Measurements from ENCODE around the gene LBR.

LBR gene

GRCh38 chr1:225378880-225379279, 49.0 kb downstream of the LBR start (continued):
- TF ChIP-seq, protein P1, sequence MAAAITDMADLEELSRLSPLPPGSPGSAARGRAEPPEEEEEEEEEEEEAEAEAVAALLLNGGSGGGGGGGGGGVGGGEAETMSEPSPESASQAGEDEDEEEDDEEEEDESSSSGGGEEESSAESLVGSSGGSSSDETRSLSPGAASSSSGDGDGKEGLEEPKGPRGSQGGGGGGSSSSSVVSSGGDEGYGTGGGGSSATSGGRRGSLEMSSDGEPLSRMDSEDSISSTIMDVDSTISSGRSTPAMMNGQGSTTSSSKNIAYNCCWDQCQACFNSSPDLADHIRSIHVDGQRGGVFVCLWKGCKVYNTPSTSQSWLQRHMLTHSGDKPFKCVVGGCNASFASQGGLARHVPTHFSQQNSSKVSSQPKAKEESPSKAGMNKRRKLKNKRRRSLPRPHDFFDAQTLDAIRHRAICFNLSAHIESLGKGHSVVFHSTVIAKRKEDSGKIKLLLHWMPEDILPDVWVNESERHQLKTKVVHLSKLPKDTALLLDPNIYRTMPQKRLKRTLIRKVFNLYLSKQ (tag by site-specific recombination; IDR thresholded peaks at IDR 0.05; ENCODE audit: borderline replicate concordance) = no peak
- TF ChIP-seq ZNF223 (tag by site-specific recombination; IDR thresholded peaks at IDR 0.05) (no peak), HOXC10 (CRISPR knock-in tag; IDR thresholded peaks at IDR 0.05) (no peak), ZNF488 (tag by site-specific recombination; IDR thresholded peaks at IDR 0.05) (no peak), ZSCAN4 (tag by site-specific recombination; IDR thresholded peaks at IDR 0.05) (peak; percentile 13; the same call in 1 of the 2 replicates), ZNF157 (tag by site-specific recombination; IDR thresholded peaks at IDR 0.05) (no peak), ZNF146 (tag by site-specific recombination; IDR thresholded peaks at IDR 0.05) (no peak), ZFP37 (tag by site-specific recombination; IDR thresholded peaks at IDR 0.05) (no peak), ZNF549 (tag by site-specific recombination; IDR thresholded peaks at IDR 0.05) (no peak), ZNF585B (tag by site-specific recombination; IDR thresholded peaks at IDR 0.05) (no peak), OVOL3 (tag by site-specific recombination; IDR thresholded peaks at IDR 0.05) (no peak), ZNF555 (tag by site-specific recombination; conservative IDR thresholded peaks at IDR 0.05) (no peak), GLIS1 (tag by site-specific recombination; IDR thresholded peaks at IDR 0.05) (peak; percentile 99), WT1 (tag by site-specific recombination; IDR thresholded peaks at IDR 0.05) (peak; percentile 87), ZNF600 (tag by site-specific recombination; IDR thresholded peaks at IDR 0.05) (peak; percentile 59; the same call in 1 of the 2 replicates), ZSCAN23 (tag by site-specific recombination; IDR thresholded peaks at IDR 0.05) (no peak), ZFHX2 (tag by site-specific recombination; conservative IDR thresholded peaks at IDR 0.05) (no peak), ZNF521 (tag by site-specific recombination; IDR thresholded peaks at IDR 0.05) (no peak), GFI1B (tag by site-specific recombination; IDR thresholded peaks at IDR 0.05) (no peak), ZSCAN30 (tag by site-specific recombination; IDR thresholded peaks at IDR 0.05) (peak; percentile 97), ZNF221 (tag by site-specific recombination; IDR thresholded peaks at IDR 0.05; ENCODE audit: borderline replicate concordance) (no peak), ZNF302 (tag by site-specific recombination; IDR thresholded peaks at IDR 0.05; ENCODE audit: low read depth) (no peak), ZNF645 (tag by site-specific recombination; IDR thresholded peaks at IDR 0.05) (no peak), ZNF266 (tag by site-specific recombination; IDR thresholded peaks at IDR 0.05; ENCODE audit: low read depth) (no peak), ZBTB7A (tag by site-specific recombination; IDR thresholded peaks at IDR 0.05; ENCODE audit: low read depth) (no peak), SETDB1 (IDR thresholded peaks at IDR 0.05; ENCODE audit: insufficient read length, low read length) (no peak), ZNF280D (tag by site-specific recombination; IDR thresholded peaks at IDR 0.05) (no peak)
- TF ChIP-seq, protein P2, sequence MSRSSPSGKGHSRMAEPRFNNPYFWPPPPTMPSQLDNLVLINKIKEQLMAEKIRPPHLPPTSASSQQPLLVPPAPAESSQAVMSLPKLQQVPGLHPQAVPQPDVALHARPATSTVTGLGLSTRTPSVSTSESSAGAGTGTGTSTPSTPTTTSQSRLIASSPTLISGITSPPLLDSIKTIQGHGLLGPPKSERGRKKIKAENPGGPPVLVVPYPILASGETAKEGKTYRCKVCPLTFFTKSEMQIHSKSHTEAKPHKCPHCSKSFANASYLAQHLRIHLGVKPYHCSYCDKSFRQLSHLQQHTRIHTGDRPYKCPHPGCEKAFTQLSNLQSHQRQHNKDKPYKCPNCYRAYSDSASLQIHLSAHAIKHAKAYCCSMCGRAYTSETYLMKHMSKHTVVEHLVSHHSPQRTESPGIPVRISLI (tag by site-specific recombination; IDR thresholded peaks at IDR 0.05) = no peak
- TF ChIP-seq, protein P3, sequence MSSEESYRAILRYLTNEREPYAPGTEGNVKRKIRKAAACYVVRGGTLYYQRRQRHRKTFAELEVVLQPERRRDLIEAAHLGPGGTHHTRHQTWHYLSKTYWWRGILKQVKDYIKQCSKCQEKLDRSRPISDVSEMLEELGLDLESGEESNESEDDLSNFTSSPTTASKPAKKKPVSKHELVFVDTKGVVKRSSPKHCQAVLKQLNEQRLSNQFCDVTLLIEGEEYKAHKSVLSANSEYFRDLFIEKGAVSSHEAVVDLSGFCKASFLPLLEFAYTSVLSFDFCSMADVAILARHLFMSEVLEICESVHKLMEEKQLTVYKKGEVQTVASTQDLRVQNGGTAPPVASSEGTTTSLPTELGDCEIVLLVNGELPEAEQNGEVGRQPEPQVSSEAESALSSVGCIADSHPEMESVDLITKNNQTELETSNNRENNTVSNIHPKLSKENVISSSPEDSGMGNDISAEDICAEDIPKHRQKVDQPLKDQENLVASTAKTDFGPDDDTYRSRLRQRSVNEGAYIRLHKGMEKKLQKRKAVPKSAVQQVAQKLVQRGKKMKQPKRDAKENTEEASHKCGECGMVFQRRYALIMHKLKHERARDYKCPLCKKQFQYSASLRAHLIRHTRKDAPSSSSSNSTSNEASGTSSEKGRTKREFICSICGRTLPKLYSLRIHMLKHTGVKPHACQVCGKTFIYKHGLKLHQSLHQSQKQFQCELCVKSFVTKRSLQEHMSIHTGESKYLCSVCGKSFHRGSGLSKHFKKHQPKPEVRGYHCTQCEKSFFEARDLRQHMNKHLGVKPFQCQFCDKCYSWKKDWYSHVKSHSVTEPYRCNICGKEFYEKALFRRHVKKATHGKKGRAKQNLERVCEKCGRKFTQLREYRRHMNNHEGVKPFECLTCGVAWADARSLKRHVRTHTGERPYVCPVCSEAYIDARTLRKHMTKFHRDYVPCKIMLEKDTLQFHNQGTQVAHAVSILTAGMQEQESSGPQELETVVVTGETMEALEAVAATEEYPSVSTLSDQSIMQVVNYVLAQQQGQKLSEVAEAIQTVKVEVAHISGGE (tag by site-specific recombination; conservative IDR thresholded peaks at IDR 0.05; ENCODE audit: low read depth) = no peak

All from HEK293 (cell line).